GM23248 (cell line): ENCODE results near the gene CCNJ. TPM values are rescaled to one million over a fixed set of nuclear protein-coding genes. Genes with fewer than 3 reads are reported as not detected.

Experiments used
- DNase-seq: peaks from one replicate; pipeline ENCODE4 v3.0.0-alpha.2; 2015
- H2AFZ ChIP-seq: fragments of 200-600 bp; sonication (generic); 2 replicates; pipeline ENCODE4 v1.6.1; 2016; ENCODE audit warnings: antibody characterized with exemption
- H3F3A ChIP-seq: fragments of 200-600 bp; sonication (generic); 2 replicates; pipeline ENCODE4 v1.6.1; 2016; ENCODE audit warnings: mild to moderate bottlenecking, antibody characterized with exemption, mixed run types; ENCODE audit not compliant: insufficient read depth
- H3K27ac ChIP-seq: fragments of 200-600 bp; sonication (generic); 2 replicates; pipeline ENCODE4 v1.5.1; 2016; ENCODE audit warnings: mild to moderate bottlenecking
- H3K27me3 ChIP-seq: fragments of 200-600 bp; sonication (generic); replicated peaks from 2 replicates; pipeline ENCODE4 v1.6.1; 2016; ENCODE audit warnings: mild to moderate bottlenecking; ENCODE audit not compliant: insufficient read depth
- H3K36me3 ChIP-seq: fragments of 200-600 bp; sonication (generic); 2 replicates; pipeline ENCODE4 v1.6.1; 2016; ENCODE audit warnings: low read depth, mild to moderate bottlenecking
- H3K4me1 ChIP-seq: fragments of 200-600 bp; sonication (generic); 2 replicates; pipeline ENCODE4 v1.6.1; 2016; ENCODE audit warnings: mild to moderate bottlenecking; ENCODE audit not compliant: insufficient read depth
- H3K4me2 ChIP-seq: fragments of 200-600 bp; sonication (generic); one replicate; pipeline ENCODE4 v1.6.1; 2016; ENCODE audit warnings: mild to moderate bottlenecking; ENCODE audit not compliant: unreplicated experiment
- H3K4me3 ChIP-seq: fragments of 200-600 bp; sonication (generic); 2 replicates; pipeline ENCODE4 v1.5.1; 2016; ENCODE audit warnings: mild to moderate bottlenecking
- H3K79me2 ChIP-seq: fragments of 200-600 bp; sonication (generic); 2 replicates; pipeline ENCODE4 v1.6.1; 2016; ENCODE audit warnings: mild to moderate bottlenecking; ENCODE audit not compliant: insufficient read depth
- H3K9ac ChIP-seq: fragments of 200-600 bp; sonication (generic); 2 replicates; pipeline ENCODE4 v1.6.1; 2016; ENCODE audit warnings: mild to moderate bottlenecking
- H3K9me2 ChIP-seq: fragments of 200-600 bp; sonication (generic); 2 replicates; pipeline ENCODE4 v1.6.1; 2016; ENCODE audit warnings: mixed run types, mild to moderate bottlenecking, moderate library complexity; ENCODE audit not compliant: insufficient read depth
- H3K9me3 ChIP-seq: fragments of 200-600 bp; sonication (generic); one replicate; pipeline ENCODE4 v1.6.1; 2017; ENCODE audit warnings: low read depth
- H4K20me1 ChIP-seq: fragments of 200-600 bp; sonication (generic); 2 replicates; pipeline ENCODE4 v1.6.0; 2016; ENCODE audit not compliant: insufficient read depth
- EZH2 ChIP-seq: fragments of 200-600 bp; sonication (generic); IDR thresholded peaks from 2 replicates; pipeline ENCODE4 v1.6.1; 2018; ENCODE audit warnings: antibody characterized with exemption, mild to moderate bottlenecking; ENCODE audit not compliant: insufficient read depth, poor library complexity, severe bottlenecking
- EZH2phosphoT487 ChIP-seq: fragments of 200-600 bp; sonication (generic); IDR thresholded peaks from 2 replicates; pipeline ENCODE4 v1.6.1; 2018; ENCODE audit warnings: antibody characterized with exemption, moderate library complexity, mild to moderate bottlenecking, low read depth; ENCODE audit not compliant: insufficient read depth
- WGBS, 2 experiments: methylation state at CpG; one replicate each; pipeline ENCODE4 v1.1.6; 2015 to 2017; ENCODE audit warnings: low lambda C conversion rate in 2 of 2, low coverage in 1 of 2; ENCODE audit errors: missing lambda C conversion rate in 2 of 2; 5-methylcytosine and 5-hydroxymethylcytosine counted together
- in situ Hi-C: fragments of 300-500 bp; cut with MboI; formaldehyde crosslinking; loops from 2 replicates; pipeline ENCODE4 v1.15.0; 2020
- microRNA-seq: library from miRNA; unstranded; fragments of <30 nt; microRNA quantifications from one replicate; pipeline ENCODE4, GENCODE V29; 2016; ENCODE audit warnings: borderline number of aligned reads
- polyA plus RNA-seq: library from polyadenylated mRNA; unstranded; fragments of >200 nt; fragmentation: Nextera tagmentation; extraction: Ambion mirVana; gene quantifications from 2 replicates; pipeline ENCODE4 v1.2.1, GENCODE V29; 2016
- small RNA-seq: library from RNA; depleted of rRNA; stranded (forward); fragments of <200 nt; gene quantifications from one replicate; pipeline ENCODE3, GENCODE V24; 2014; ENCODE audit warnings: low read depth, low replicate concordance
- total RNA-seq: library from RNA; depleted of rRNA; stranded (reverse); fragments of >200 nt; shearing (Covaris generic); gene quantifications from 2 replicates; pipeline ENCODE4 v1.2.3, GENCODE V29; 2014; rRNA removed

The CCNJ gene
- total and polyA plus RNA-seq, 2 experiments from 2014 or later = 2.7 to 2.9 TPM

DNA sequence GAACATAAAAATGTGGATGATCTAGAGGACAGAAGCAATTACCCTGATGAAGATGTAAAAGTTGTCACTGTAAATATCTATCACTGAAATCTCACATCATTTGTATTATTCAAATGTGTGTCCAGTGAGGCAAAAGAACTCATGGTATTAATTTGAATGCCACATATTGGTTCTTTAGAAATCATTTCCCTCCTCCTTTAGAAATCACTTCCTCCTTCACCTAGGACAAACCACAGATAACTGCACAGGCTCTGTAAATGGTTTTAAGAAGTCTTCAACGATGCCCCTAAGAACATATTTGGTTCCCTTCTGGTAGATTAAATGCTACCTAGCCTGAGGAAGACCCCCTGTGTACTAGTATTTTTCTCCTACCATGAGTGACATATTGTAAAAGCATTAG lies 53.6 kb downstream of the CCNJ start:
- Histone ChIP-seq H3K79me2 (no peaks in the 10 kb centered on the region), H3K4me1 (no peaks in the 10 kb centered on the region), H4K20me1 (no peaks in the 10 kb centered on the region), H3K9me3 (no peaks in the 10 kb centered on the region), H3K9ac (no peak overlapping the region), H3K27me3 (peaks cover 9% of the 10 kb centered on the region), H3K4me3 (no peak overlapping the region), H3F3A (no peaks in the 10 kb centered on the region), H3K36me3 (no peaks in the 10 kb centered on the region), H3K9me2 (no peaks in the 10 kb centered on the region), H3K4me2 (no peak overlapping the region), H2AFZ (no peak overlapping the region), H3K27ac (no peak overlapping the region)
- in situ Hi-C loops = no loop called here
- no peak for DNase-seq
- TF ChIP-seq EZH2 (no peak), EZH2phosphoT487 (no peak)
- WGBS, 2 experiments = 14 to 19% methylated on average over 1 of the region's 1 CpG

DNA sequence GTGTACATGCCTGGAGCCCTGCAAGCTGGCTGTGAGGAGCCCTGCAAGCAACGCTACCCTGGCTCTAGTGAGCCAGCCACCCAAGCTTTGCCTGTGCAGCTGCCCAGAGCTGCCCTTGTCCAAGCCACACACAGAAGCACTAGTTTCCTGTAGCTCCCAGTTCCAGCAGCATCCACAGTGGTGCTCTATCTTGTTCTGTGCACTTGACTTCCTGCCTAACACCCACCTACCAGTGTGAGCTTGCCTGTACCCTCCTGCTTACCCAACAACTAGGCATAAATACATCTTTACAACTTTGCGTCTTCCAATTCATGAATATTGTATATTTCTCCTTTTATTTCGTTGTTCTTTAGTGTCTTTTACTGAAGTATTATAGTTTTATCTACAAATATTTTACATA lies 54.5 kb downstream of the CCNJ start:
- H3K9me2 ChIP-seq = no peaks in the 10 kb centered on the region
- H3K27ac ChIP-seq = no peak overlapping the region
- H3F3A ChIP-seq = no peaks in the 10 kb centered on the region
- H3K4me3 ChIP-seq = no peak overlapping the region
- WGBS, 2 experiments = 42 to 48% methylated on average over 3 of the region's 3 CpGs
- no peak overlapping the region for H3K4me2 ChIP-seq
- no peaks in the 10 kb centered on the region for H3K4me1 ChIP-seq
- no peak overlapping the region for H2AFZ ChIP-seq
- no peaks in the 10 kb centered on the region for H4K20me1 ChIP-seq
- no peak for DNase-seq
- no peaks in the 10 kb centered on the region for H3K9me3 ChIP-seq
- no peaks in the 10 kb centered on the region for H3K36me3 ChIP-seq
- H3K79me2 ChIP-seq = no peaks in the 10 kb centered on the region
- in situ Hi-C loops = no loop called here
- H3K9ac ChIP-seq = no peak overlapping the region
- peaks cover 9% of the 10 kb centered on the region for H3K27me3 ChIP-seq
- no peak for TF ChIP-seq EZH2
- TF ChIP-seq EZH2phosphoT487 = no peak

DNA sequence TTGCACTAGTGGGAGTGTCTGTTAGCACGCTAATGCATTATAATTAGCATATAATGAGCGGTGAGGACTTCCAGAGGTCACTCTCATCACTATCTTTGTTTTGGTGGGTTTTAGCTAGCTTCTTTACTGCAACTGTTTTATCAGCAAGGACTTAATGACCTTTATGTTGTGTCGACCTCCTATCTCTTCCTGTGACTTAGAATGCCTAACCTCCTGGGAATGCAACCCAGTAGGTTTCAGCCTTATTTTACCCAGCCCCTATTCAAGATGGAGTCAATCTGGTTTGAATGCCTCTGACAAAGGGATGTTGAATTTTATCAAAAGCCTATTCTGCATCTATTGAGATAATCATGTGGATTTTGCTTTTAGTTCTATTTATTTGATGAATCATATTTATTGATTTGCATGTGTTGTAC lies 64.2 kb downstream of the CCNJ start:
- Histone ChIP-seq H3K4me2 (no peak overlapping the region), H3K4me1 (no peaks in the 10 kb centered on the region), H3F3A (no peaks in the 10 kb centered on the region), H3K4me3 (no peak overlapping the region), H2AFZ (no peak overlapping the region), H3K9ac (no peak overlapping the region), H3K9me3 (no peaks in the 10 kb centered on the region), H3K27ac (no peak overlapping the region), H3K36me3 (no peaks in the 10 kb centered on the region), H3K27me3 (peaks cover 21% of the 10 kb centered on the region), H4K20me1 (no peaks in the 10 kb centered on the region), H3K9me2 (no peaks in the 10 kb centered on the region), H3K79me2 (no peaks in the 10 kb centered on the region)
- no peak for DNase-seq
- in situ Hi-C loops = no loop called here
- 29 to 34% methylated on average over 3 of the region's 3 CpGs for WGBS, 2 experiments
- TF ChIP-seq EZH2phosphoT487 (no peak), EZH2 (no peak)

Small RNA genes lying within 50 kb of the gene (microRNA-seq; reads per million reads assigned to microRNA genes)
- gene MIR3157 = 4.6 reads per million

Small RNA genes lying within 50 kb of the gene (small RNA-seq; reads per million reads assigned to genes)
- not detected for gene MIR3157

Other genes starting within 250 kb of the CCNJ start
- not detected in 2 replicates for gene CC2D2B, start 135.6 kb upstream of the CCNJ start, total RNA-seq
- gene CC2D2B, start 135.6 kb upstream of the CCNJ start, polyA plus RNA-seq = 0.38 and 0.39 TPM in 2 replicates
- gene ZNF518A, start 86.7 kb downstream of the CCNJ start, total RNA-seq = 8.9 and 11.3 TPM in 2 replicates
- 6.2 and 6.8 TPM in 2 replicates for gene ZNF518A, start 86.7 kb downstream of the CCNJ start, polyA plus RNA-seq
- not detected in 2 replicates for gene BLNK, start 228.0 kb downstream of the CCNJ start, total RNA-seq
- gene BLNK, start 228.0 kb downstream of the CCNJ start, polyA plus RNA-seq = not detected in 2 replicates